PFSK-1 (cell line): ENCODE results near the gene MARCHF4.

Experiments used
- POLR2AphosphoS5 ChIP-seq: IDR thresholded peaks from 2 replicates; pipeline ENCODE4 v1.6.1; 2012; ENCODE audit warnings: low read depth, mild to moderate bottlenecking, control low read depth, low read length, moderate library complexity
- SIN3A ChIP-seq: IDR thresholded peaks from 2 replicates; pipeline ENCODE4 v1.6.1; 2012; ENCODE audit warnings: mild to moderate bottlenecking, low read length, moderate library complexity, borderline replicate concordance; ENCODE audit not compliant: insufficient read depth
- TAF1 ChIP-seq: IDR thresholded peaks from 2 replicates; pipeline ENCODE4 v1.6.1; 2012; ENCODE audit warnings: low read length, control low read depth, borderline replicate concordance; ENCODE audit not compliant: insufficient read depth
- TF ChIP-seq, protein P1 (sequence below), 2 experiments: IDR thresholded peaks; 2 replicates each; pipeline versions ENCODE4 v1.6.1 to v1.8.0; 2011 to 2012; ENCODE audit warnings: low read depth in 2 of 2, low read length in 2 of 2, control low read depth in 1 of 2, inconsistent platforms in 1 of 2, mild to moderate bottlenecking in 1 of 2, moderate library complexity in 1 of 2; ENCODE audit not compliant: insufficient read depth in 1 of 2

DNA sequence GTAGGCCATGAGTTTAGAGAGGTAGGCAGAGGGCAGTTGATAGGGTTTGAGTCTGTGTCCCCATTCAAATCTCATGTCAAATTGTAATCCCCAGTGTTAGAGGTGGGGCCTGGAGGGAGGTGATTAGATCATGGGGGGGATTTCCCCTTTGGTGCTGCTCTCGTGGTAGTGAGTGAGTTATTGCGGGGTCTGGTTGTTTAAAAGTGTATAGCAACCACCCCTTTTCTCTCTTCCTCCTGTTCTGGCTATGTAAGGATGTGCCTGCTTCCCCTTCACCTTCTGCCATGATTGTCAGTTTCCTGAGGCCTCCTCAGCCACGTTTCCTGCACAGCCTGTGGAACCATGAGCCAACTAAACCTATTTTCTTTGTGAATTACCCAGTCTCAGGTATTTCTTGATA lies 25.5 kb downstream of the MARCHF4 start:
- no peak for TF ChIP-seq POLR2AphosphoS5
- no peak for TF ChIP-seq TAF1
- TF ChIP-seq, protein P1, sequence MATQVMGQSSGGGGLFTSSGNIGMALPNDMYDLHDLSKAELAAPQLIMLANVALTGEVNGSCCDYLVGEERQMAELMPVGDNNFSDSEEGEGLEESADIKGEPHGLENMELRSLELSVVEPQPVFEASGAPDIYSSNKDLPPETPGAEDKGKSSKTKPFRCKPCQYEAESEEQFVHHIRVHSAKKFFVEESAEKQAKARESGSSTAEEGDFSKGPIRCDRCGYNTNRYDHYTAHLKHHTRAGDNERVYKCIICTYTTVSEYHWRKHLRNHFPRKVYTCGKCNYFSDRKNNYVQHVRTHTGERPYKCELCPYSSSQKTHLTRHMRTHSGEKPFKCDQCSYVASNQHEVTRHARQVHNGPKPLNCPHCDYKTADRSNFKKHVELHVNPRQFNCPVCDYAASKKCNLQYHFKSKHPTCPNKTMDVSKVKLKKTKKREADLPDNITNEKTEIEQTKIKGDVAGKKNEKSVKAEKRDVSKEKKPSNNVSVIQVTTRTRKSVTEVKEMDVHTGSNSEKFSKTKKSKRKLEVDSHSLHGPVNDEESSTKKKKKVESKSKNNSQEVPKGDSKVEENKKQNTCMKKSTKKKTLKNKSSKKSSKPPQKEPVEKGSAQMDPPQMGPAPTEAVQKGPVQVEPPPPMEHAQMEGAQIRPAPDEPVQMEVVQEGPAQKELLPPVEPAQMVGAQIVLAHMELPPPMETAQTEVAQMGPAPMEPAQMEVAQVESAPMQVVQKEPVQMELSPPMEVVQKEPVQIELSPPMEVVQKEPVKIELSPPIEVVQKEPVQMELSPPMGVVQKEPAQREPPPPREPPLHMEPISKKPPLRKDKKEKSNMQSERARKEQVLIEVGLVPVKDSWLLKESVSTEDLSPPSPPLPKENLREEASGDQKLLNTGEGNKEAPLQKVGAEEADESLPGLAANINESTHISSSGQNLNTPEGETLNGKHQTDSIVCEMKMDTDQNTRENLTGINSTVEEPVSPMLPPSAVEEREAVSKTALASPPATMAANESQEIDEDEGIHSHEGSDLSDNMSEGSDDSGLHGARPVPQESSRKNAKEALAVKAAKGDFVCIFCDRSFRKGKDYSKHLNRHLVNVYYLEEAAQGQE (IDR thresholded peaks at IDR 0.05; ENCODE audit: insufficient read depth in 1 of 2, low read depth in 2 of 2, low read length in 2 of 2), result no peak
- TF ChIP-seq SIN3A, result no peak
